ENCODE data around the gene DNAJB13.

The DNAJB13 gene

GRCh38 chr11:73951797-73952196 lies 971 bp downstream of the DNAJB13 start:
- DNase-seq (ENCODE audit: low read depth in 3 of 3) = no peak

DNA sequence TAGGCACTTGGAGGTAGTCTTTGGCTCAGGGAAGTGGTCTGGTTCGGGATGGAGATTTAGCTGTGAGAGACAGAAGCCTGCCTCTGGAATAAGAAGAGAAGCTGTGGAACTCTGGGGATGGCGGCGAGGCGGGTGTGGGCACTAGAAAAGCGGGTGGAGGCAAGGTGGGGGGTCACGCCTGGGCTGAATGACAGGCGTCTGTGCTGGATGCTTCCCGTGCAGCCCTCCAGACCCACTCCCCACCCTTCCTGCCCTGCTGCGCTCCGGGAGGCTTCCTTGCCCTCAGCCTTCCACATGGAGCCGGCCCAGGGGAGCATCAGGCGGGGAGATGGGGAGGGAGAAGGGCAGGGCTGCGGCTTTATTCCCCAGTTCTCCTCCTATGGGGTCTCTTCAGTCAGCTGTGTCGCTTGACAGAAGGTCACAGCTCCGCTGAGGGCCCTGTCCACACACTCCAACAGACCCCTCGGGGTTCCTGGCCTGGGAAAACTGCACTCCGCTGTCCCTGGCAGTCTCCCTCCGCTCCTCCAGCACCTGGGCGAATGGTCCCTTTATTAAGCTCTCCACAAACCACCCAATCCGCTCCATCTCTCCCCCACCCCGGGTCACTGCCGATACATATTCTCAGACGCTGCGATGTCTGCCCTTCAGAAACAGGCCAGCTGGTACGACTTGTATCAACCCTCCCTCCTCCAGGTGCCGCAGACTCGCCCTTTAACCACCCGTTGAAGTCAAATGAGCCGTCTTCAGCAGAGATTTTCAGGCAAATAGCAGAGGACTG lies 6.2 kb downstream of the DNAJB13 start:
- no peak for DNase-seq (ENCODE audit: low read depth in 3 of 3)

GRCh38 chr11:73957654-73958361 lies 7.0 kb downstream of the DNAJB13 start:
- no peak for DNase-seq (ENCODE audit: low read depth in 3 of 3)

- DNase-seq (ENCODE audit: low read depth in 3 of 3) = no peak
Measured at GRCh38 chr11:73958521-73959141, 7.8 kb downstream of the DNAJB13 start.

GRCh38 chr11:73961321-73961720 lies 10.5 kb downstream of the DNAJB13 start:
- DNase-seq (ENCODE audit: low read depth in 3 of 3) = no peak

GRCh38 chr11:73962101-73962705 lies 11.4 kb downstream of the DNAJB13 start:
- no peak for DNase-seq (ENCODE audit: low read depth in 3 of 3)

DNA sequence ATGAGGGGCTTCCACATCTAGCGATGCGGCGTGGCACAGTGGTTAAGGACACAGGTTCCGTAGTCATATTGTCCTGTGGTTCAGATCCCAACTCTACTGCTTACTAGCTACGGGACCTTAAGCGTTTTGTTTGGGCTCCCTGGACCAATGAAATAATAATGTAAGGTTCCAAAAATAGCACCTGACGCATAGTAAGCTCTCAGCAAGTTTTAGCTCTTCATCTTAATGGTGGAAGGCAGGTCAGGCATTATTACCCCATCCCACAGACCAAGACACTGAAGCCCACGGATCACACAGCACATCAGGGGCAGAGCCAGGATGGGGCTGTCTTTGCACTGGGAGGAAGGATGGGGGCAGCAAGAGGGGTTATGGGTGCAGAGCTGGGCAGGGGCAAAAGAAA lies 13.0 kb downstream of the DNAJB13 start:
- no peak for DNase-seq (ENCODE audit: low read depth in 3 of 3)

DNA sequence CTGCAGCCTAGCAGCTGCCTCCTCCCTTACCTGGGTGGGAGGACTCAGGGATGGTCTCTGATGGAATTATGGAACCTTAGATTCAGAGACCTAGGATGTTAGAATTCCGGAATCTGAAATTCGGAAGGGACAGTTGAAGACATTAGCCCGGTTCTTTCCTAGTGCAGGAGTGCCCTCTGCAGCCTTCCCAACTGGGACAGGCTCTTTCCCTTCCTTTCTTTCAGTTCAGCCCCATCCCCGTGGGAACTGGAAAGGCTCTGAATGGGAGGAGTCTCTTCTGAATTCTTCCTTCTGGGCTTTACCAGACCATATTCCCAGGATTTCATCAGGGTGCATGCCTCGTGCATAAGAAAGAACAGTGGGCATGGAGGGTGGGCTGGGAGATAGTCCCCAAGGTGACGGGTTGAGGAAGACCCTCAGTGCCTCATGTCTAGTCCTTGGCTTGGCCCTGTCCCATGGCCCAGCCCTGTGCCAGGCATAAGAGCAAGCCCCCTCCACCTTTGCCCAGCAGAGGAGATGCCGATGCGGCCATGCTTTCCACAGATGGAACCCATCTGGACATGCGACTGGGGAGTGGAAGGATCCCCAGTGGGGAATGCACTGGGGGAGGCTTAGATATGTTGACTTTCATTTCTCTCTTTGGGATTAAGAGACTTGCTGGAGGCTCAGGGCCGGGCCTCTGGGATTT lies 14.4 kb downstream of the DNAJB13 start:
- no peak for DNase-seq (ENCODE audit: low read depth in 3 of 3)

GRCh38 chr11:73965764-73966121 lies 14.9 kb downstream of the DNAJB13 start:
- no peak for DNase-seq (ENCODE audit: low read depth in 3 of 3)

DNA sequence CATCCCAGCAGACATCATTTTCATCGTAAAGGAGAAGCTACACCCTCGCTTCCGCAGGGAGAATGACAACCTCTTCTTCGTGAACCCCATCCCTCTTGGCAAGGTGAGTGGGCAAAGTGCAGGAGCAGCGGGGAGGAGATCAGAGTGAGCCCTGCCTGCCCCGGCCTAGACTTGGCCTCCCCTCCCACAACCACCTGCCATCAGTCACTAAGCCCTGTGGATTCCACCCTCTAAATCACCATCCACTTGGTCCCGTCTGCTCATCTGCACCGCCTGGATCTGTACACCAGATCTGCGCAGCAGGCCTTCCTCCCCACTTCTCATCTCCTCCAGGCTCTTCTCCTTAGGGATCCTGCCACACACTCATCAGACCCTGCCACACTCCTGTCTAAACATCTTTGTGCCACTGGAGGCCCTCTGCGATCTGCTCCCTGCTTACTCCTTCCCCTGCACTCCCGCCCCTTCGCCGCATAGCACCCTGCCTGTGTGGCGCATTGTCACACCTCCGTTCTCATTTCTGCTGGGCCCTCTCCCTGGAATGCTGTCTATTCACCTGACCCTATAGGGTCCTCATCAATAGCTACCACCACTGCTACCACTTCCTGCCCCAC lies 17.6 kb downstream of the DNAJB13 start:
- DNase-seq (ENCODE audit: low read depth in 3 of 3) = no peak

DNA sequence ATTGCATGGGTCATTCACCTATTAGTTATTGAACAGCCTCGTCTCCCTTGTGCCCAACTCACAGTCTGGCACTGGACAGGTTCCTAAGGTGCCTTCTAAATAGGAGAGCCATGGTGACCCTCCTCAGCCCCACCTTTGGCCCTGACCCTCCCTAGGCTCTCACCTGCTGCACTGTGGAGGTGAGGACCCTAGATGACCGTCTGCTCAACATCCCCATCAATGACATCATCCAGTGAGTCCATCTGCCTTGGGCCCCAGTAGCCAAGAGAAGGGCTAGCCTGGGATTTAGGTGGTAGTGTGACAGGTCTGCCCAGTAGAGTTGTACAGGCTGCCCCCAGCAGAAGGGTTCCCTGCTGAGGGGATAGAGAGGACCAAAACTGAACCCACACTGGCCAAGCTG lies 18.3 kb downstream of the DNAJB13 start:
- DNase-seq (ENCODE audit: low read depth in 3 of 3) = no peak

GRCh38 chr11:73969991-73970800 lies 19.4 kb downstream of the DNAJB13 start:
- no peak for DNase-seq (ENCODE audit: low read depth in 3 of 3)

- DNase-seq (ENCODE audit: low read depth in 3 of 3) = no peak
Measured at GRCh38 chr11:73971175-73971719, 20.4 kb downstream of the DNAJB13 start.

DNA sequence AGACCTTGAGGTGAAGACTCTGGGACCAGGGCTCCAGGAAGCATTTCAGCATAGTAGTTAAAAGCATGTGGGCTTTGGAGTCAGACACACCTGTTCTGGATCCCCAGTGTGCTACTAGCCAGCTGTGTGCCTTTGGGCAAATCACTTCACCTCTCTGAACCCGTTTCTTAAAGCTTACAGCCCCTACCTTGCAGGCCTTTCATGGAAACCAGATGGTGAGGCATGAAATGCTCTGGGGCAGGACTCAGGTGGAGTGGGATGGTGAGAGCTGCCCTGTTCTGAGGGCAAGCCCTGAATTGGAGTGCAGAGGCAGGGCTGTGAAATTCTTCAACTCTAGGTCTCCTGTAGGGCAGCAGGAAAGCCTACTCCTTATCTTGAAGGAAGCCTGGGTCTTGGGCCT lies 21.4 kb downstream of the DNAJB13 start:
- no peak for DNase-seq (ENCODE audit: low read depth in 3 of 3)

DNA sequence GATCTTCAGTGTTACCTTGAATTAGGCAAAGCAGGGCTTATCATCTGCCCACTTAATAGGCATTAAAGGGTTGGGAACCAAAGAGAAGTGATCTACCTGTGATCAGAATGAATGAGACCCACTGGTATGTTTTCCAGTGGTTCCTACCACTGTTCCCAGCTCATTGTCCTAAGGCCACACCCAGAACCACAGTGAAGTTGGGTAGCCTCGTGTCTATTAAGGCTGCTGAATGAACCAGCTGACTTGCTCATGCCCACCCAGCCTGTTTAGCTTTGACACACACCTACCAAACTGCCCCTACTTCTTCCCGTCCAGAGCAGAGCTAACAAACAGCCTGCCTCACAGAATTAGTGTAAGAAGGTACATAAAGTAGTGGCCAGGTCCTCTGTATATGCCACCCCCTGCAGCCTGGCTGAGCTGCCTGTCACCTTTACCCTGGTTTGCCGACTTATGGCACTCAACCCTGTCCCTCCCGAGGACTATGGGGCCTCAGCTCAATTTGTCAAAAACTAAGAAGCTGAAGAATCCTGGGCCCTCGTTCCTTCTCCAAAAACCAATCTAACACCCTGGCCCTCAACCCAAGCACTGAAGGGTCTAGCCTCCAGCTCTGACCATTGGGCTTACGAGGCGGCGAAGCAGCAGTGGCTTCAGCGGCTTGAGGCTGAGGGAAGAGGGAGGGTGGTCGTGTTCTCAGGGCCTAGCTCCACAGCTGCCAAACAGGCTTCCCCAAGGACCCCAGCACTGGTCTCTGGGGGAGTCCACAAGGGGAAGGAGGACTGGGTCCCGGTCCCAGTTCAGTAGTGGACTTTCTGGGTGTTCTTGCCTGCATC lies 22.0 kb downstream of the DNAJB13 start:
- no peak for DNase-seq (ENCODE audit: low read depth in 3 of 3)

- DNase-seq (ENCODE audit: low read depth in 3 of 3) = no peak
Measured at GRCh38 chr11:73974604-73975478, 24.0 kb downstream of the DNAJB13 start.

DNA sequence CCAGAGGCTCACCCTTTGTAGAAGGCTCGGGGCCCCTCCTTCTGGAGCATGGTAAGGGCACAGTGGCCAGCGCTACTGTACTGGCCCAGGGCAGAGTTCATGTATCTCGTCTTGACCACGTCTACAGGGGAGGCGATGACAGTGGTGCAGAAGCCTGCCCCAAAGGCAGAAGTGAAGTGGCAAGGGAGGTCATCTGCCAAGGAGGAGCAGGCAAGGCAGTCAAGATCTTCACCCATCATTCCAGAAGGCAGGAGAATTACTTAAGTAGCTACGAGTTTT lies 24.6 kb downstream of the DNAJB13 start:
- no peak for DNase-seq (ENCODE audit: low read depth in 3 of 3)

DNA sequence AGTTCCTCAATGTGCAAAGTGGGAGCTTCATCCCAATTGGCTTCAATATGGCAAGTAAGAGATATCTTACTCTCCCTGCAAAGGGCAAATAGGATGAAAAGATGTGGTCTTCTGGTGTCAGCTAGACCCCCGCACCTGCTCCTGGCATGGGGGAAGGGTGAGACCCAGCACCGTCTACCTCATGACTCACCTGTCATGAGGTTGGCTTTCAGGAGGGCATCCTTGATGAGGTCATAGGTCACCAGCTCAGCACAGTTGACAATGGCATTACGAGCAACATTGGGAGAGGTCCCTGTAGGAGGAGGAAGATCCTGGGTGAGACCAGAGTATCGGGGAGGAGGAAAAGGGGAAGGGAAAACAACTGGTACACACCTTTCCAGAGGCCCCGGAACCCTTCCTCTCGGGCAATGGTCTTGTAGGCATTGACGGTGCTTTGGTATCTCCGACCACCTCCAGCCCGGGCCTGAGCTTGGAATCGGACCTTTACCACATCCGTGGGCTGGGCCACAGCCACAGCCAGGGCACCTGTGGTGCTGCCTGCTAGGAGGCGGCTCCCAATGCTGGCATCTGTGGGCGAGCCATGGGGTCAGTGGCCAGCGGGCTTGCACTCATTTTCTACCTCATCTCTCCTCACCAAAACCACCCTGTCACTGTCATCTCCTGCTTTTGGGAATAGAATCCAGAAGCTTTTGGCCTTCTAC lies 25.8 kb downstream of the DNAJB13 start:
- no peak for DNase-seq (ENCODE audit: low read depth in 3 of 3)

Measured in stimulated activated CD4-positive, alpha-beta T cell treated with anti-CD3 and anti-CD28 coated beads, TNF-alpha, amount 100 ng/mL, for 48 hours (primary cell).